PFSK-1 (cell line): ENCODE results near the gene ZNF536.

Experiments used
- POLR2AphosphoS5 ChIP-seq: IDR thresholded peaks from 2 replicates; pipeline ENCODE4 v1.6.1; 2012; ENCODE audit warnings: low read depth, mild to moderate bottlenecking, control low read depth, low read length, moderate library complexity
- REST ChIP-seq, 2 experiments: IDR thresholded peaks; 2 replicates each; pipeline versions ENCODE4 v1.6.1 to v1.8.0; 2011 to 2012; ENCODE audit warnings: low read depth in 2 of 2, low read length in 2 of 2, control low read depth in 1 of 2, inconsistent platforms in 1 of 2, mild to moderate bottlenecking in 1 of 2, moderate library complexity in 1 of 2; ENCODE audit not compliant: insufficient read depth in 1 of 2

GRCh38 chr19:30488191-30488590, 116.0 kb downstream of the ZNF536 start:
- no peak for TF ChIP-seq REST (IDR thresholded peaks at IDR 0.05; ENCODE audit: insufficient read depth in 1 of 2, low read depth in 2 of 2, low read length in 2 of 2)
- TF ChIP-seq POLR2AphosphoS5, result no peak
